ENCODE data around the gene UBE2E3. TPM values are rescaled to one million over a fixed set of nuclear protein-coding genes. Genes with fewer than 3 reads are reported as not detected.

Gene UBE2E3
- total RNA-seq, 1 experiment from 2014 or later: 91.3 TPM

DNA sequence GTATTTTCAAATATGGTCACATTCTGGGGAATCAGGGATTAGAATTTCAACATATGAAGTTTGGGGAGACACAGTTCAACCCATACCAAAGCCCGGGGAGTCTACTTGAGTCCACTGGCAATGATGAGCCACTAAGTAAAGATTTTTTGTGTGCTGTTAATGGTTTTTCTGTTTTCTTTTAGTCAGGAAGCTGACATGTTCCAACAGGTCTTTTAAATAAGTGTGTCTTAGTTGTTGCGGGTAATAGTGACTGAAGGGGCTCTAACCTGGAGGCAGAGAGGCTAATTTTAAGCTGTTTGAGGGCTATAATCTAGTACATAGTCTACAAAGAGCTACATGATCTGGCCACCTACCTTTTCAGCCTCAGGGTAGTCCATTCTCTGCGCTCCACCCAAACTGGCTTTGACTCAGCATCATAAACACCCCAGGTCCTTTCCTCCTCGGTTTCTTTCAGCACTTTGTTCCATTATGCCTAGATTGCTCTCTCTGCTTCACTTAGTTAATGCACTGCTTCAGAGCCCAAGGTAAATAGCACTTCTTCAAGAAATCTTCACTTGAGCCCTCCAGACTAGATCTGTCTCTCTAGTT lies 17.6 kb upstream of the UBE2E3 start:
- TF ChIP-seq, protein P1, sequence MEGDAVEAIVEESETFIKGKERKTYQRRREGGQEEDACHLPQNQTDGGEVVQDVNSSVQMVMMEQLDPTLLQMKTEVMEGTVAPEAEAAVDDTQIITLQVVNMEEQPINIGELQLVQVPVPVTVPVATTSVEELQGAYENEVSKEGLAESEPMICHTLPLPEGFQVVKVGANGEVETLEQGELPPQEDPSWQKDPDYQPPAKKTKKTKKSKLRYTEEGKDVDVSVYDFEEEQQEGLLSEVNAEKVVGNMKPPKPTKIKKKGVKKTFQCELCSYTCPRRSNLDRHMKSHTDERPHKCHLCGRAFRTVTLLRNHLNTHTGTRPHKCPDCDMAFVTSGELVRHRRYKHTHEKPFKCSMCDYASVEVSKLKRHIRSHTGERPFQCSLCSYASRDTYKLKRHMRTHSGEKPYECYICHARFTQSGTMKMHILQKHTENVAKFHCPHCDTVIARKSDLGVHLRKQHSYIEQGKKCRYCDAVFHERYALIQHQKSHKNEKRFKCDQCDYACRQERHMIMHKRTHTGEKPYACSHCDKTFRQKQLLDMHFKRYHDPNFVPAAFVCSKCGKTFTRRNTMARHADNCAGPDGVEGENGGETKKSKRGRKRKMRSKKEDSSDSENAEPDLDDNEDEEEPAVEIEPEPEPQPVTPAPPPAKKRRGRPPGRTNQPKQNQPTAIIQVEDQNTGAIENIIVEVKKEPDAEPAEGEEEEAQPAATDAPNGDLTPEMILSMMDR (IDR thresholded peaks at IDR 0.05): no peak
- TF ChIP-seq TCF7L2 (IDR thresholded peaks at IDR 0.05; ENCODE audit: low read depth, low read length) (no peak), SIN3A (IDR thresholded peaks at IDR 0.05; ENCODE audit: borderline replicate concordance, insufficient read depth, low read depth, low read length) (no peak), POLR2AphosphoS5 (IDR thresholded peaks at IDR 0.05; ENCODE audit: low read depth, low read length) (no peak)
- TF ChIP-seq, protein P2, sequence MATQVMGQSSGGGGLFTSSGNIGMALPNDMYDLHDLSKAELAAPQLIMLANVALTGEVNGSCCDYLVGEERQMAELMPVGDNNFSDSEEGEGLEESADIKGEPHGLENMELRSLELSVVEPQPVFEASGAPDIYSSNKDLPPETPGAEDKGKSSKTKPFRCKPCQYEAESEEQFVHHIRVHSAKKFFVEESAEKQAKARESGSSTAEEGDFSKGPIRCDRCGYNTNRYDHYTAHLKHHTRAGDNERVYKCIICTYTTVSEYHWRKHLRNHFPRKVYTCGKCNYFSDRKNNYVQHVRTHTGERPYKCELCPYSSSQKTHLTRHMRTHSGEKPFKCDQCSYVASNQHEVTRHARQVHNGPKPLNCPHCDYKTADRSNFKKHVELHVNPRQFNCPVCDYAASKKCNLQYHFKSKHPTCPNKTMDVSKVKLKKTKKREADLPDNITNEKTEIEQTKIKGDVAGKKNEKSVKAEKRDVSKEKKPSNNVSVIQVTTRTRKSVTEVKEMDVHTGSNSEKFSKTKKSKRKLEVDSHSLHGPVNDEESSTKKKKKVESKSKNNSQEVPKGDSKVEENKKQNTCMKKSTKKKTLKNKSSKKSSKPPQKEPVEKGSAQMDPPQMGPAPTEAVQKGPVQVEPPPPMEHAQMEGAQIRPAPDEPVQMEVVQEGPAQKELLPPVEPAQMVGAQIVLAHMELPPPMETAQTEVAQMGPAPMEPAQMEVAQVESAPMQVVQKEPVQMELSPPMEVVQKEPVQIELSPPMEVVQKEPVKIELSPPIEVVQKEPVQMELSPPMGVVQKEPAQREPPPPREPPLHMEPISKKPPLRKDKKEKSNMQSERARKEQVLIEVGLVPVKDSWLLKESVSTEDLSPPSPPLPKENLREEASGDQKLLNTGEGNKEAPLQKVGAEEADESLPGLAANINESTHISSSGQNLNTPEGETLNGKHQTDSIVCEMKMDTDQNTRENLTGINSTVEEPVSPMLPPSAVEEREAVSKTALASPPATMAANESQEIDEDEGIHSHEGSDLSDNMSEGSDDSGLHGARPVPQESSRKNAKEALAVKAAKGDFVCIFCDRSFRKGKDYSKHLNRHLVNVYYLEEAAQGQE (IDR thresholded peaks at IDR 0.05; ENCODE audit: insufficient read depth in 1 of 2, low read depth in 2 of 2, low read length in 1 of 2): no peak
- Histone ChIP-seq H3K4me3 (ENCODE audit: low read depth in 2 of 2, low read length in 2 of 2) (no peak overlapping the region), H3K36me3 (ENCODE audit: control insufficient read depth, insufficient read depth, low read length) (no peaks in the 10 kb centered on the region), H3K27me3 (ENCODE audit: control insufficient read depth, insufficient read depth, low read length) (no peaks in the 10 kb centered on the region), H3K9me3 (ENCODE audit: control insufficient read depth, insufficient read depth, low read depth, low read length) (no peaks in the 10 kb centered on the region), H3K4me1 (ENCODE audit: control insufficient read depth, insufficient read depth, low read length) (no peaks in the 10 kb centered on the region), H3K27ac (ENCODE audit: low read length) (no peak overlapping the region)
- DNase-seq (ENCODE audit: low read depth, low spot score): no peak
- ChIA-PET POLR2A (no interaction called here), CTCF (no interaction called here)
- intact Hi-C loops (cut with micrococcal nuclease; ENCODE audit: unreplicated experiment) (no loop called here), in situ Hi-C loops (cut with HindIII; ENCODE audit: low pct_unique_long_range_greater_than_20kb, low sequenced_read_pairs) (no loop called here)
- BruUV-seq (replicated peaks): no TSS peak
- no peak for ATAC-seq

DNA sequence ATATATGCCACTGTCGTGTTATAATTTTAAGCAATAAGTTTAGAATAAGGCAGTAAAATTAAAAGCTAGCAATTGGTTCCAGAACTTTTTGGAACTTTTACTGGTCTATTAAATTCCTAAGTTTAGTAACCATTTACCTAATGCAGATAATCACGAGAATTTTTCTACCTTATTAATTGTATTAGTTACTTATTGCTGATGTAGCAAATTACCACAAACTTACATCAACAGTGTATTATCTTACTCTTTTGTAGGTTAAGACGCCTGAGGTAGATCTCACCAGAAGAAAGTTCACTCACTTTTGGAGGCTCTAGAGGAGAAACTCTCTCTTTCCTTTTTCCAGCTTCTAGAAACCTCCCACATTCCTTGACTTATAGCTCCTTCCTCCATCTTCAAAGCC lies 14.0 kb upstream of the UBE2E3 start:
- H3K36me3 ChIP-seq (ENCODE audit: control insufficient read depth, insufficient read depth, low read length): no peaks in the 10 kb centered on the region
- no peaks in the 10 kb centered on the region for H3K27me3 ChIP-seq (ENCODE audit: control insufficient read depth, insufficient read depth, low read length)
- intact Hi-C loops (cut with micrococcal nuclease; ENCODE audit: unreplicated experiment) (no loop called here), in situ Hi-C loops (cut with HindIII; ENCODE audit: low pct_unique_long_range_greater_than_20kb, low sequenced_read_pairs) (no loop called here)
- no peak overlapping the region for H3K4me3 ChIP-seq (ENCODE audit: low read depth in 2 of 2, low read length in 2 of 2)
- H3K4me1 ChIP-seq (ENCODE audit: control insufficient read depth, insufficient read depth, low read length): no peaks in the 10 kb centered on the region
- ChIA-PET POLR2A (no interaction called here), CTCF (no interaction called here)
- TF ChIP-seq TCF7L2 (IDR thresholded peaks at IDR 0.05; ENCODE audit: low read depth, low read length): no peak
- TF ChIP-seq, protein P2 (IDR thresholded peaks at IDR 0.05; ENCODE audit: insufficient read depth in 1 of 2, low read depth in 2 of 2, low read length in 1 of 2): no peak
- ATAC-seq: no peak
- DNase-seq (ENCODE audit: low read depth, low spot score): no peak
- no peak overlapping the region for H3K27ac ChIP-seq (ENCODE audit: low read length)
- no peaks in the 10 kb centered on the region for H3K9me3 ChIP-seq (ENCODE audit: control insufficient read depth, insufficient read depth, low read depth, low read length)
- BruUV-seq (replicated peaks): no TSS peak

All from Panc1 (cell line).